ENCODE data around the gene EWSR1. TPM values are rescaled to one million over a fixed set of nuclear protein-coding genes. Genes with fewer than 3 reads are reported as not detected.

Gene EWSR1
- total and polyA plus RNA-seq, 2 of the 4 experiments (the other 2 are of a cell fraction) = 243 to 518 TPM

DNA sequence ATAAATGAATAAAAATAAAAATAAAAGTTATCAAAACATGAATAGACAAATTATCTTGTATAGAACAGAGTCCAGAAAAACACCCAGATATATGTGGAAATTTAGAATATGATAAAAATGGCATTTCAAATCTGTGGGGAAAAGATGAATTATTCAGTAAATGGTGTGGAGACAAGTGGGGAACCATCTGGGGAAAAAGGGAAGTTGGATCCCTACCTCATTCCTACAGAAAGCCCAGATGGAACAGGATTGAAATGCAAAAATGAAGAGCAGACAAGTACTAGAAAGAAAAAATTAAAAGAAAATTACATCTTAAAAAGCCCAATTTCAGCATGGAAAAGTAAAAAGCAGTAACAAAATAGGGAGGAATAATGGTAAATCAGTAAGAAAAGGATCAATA lies 55.6 kb downstream of the EWSR1 start:
- no peaks in the 10 kb centered on the region for H4K20me1 ChIP-seq (ENCODE audit: insufficient read depth, low read length)
- H3K4ac ChIP-seq (ENCODE audit: low read depth, low read length) = no peak overlapping the region
- H4K91ac ChIP-seq (ENCODE audit: insufficient read depth, low read depth, low read length) = no peak overlapping the region
- no peak overlapping the region for H2AK5ac ChIP-seq (ENCODE audit: low read depth, low read length)
- H4K8ac ChIP-seq (ENCODE audit: low read depth in 2 of 2, low read length in 2 of 2) = no peak overlapping the region
- TF ChIP-seq FOS (IDR thresholded peaks at IDR 0.05; ENCODE audit: low read depth, low read length) (no peak), SMC3 (IDR thresholded peaks at IDR 0.05; ENCODE audit: low read depth, low read length) (no peak), MAZ (IDR thresholded peaks at IDR 0.05; ENCODE audit: borderline replicate concordance, low read depth, low read length) (no peak), RAD21 (IDR thresholded peaks at IDR 0.05; ENCODE audit: low read length) (no peak), CEBPB (IDR thresholded peaks at IDR 0.05; ENCODE audit: low read depth, low read length) (no peak), RCOR1 (IDR thresholded peaks at IDR 0.05; ENCODE audit: insufficient replicate concordance, low read length) (no peak), MAFK (IDR thresholded peaks at IDR 0.05; ENCODE audit: low read depth, low read length) (no peak), USF2 (IDR thresholded peaks at IDR 0.05; ENCODE audit: low read depth, low read length) (no peak), RFX5 (IDR thresholded peaks at IDR 0.05; ENCODE audit: low read depth, low read length) (no peak), MXI1 (IDR thresholded peaks at IDR 0.05; ENCODE audit: borderline replicate concordance, low read depth, low read length) (no peak), NFE2L2 (IDR thresholded peaks at IDR 0.05; ENCODE audit: low read depth, low read length) (no peak)
- no peaks in the 10 kb centered on the region for H3K9me1 ChIP-seq (ENCODE audit: insufficient read depth, low read length)
- no peak overlapping the region for H2BK120ac ChIP-seq (ENCODE audit: low read depth, low read length)
- no peak overlapping the region for H3K56ac ChIP-seq (ENCODE audit: extremely low read depth, insufficient read depth, low read length)
- no peak overlapping the region for H2BK5ac ChIP-seq (ENCODE audit: low read depth, low read length, poor library complexity, severe bottlenecking)
- H3K79me1 ChIP-seq (ENCODE audit: low read depth in 1 of 2, low read length in 2 of 2) = no peaks in the 10 kb centered on the region
- H3K9me3 ChIP-seq (ENCODE audit: control insufficient read depth, insufficient read depth, low read length) = no peaks in the 10 kb centered on the region
- H3K4me2 ChIP-seq (ENCODE audit: low read depth, low read length) = no peak overlapping the region
- CTCF ChIA-PET = no interaction called here
- no TSS peak for BruUV-seq (replicated peaks)
- peaks cover 17% of the 10 kb centered on the region for H3K36me3 ChIP-seq (ENCODE audit: control insufficient read depth, insufficient read depth, low read length)
- DNase-seq (no peak), ATAC-seq (ENCODE audit: low read depth) (no peak)
- H4K5ac ChIP-seq (ENCODE audit: low read depth, low read length) = no peak overlapping the region
- H3K23ac ChIP-seq (ENCODE audit: low read depth, low read length) = no peak overlapping the region
- no peak overlapping the region for H2AK9ac ChIP-seq (replicated peaks; ENCODE audit: low read depth, low read length, poor library complexity)
- no peaks in the 10 kb centered on the region for H3K4me1 ChIP-seq (ENCODE audit: control insufficient read depth, insufficient read depth, low read length)
- H2BK15ac ChIP-seq (ENCODE audit: low read depth, low read length) = no peak overlapping the region
- peaks cover 3% of the 10 kb centered on the region; the same call in 1 of the 2 replicates for H3K27me3 ChIP-seq (ENCODE audit: control insufficient read depth, insufficient read depth, low read length)
- in situ Hi-C loops (cut with MboI; ENCODE audit: low sequenced_read_pairs) = no loop called here
- dilution Hi-C loops (cut with HindIII; ENCODE audit: low sequenced_read_pairs, unreplicated experiment) = no loop called here
- no peak overlapping the region for H3K14ac ChIP-seq (replicated peaks; ENCODE audit: low read depth, low read length)
- no peak overlapping the region for H3K9ac ChIP-seq (ENCODE audit: low read depth, low read length)
- no peak overlapping the region for H3K4me3 ChIP-seq (ENCODE audit: insufficient read depth, low read depth, low read length)
- no peak overlapping the region for H3K18ac ChIP-seq (ENCODE audit: low read depth, low read length)
- intact Hi-C loops (cut with micrococcal nuclease) = no loop called here
- POLR2A ChIA-PET (ENCODE audit: unreplicated experiment) = interaction anchor here (0.6 kb wide), 1 partner anchor 66 kb away, joined by 4 read pairs; no protein-coding TSS in a partner anchor
- H2BK20ac ChIP-seq (ENCODE audit: low read depth, low read length) = no peak overlapping the region
- no peak overlapping the region for H3K27ac ChIP-seq (ENCODE audit: insufficient read depth, low read length)
- no peak overlapping the region for H2AFZ ChIP-seq (replicated peaks; ENCODE audit: low read length, poor library complexity)

All from IMR-90 (cell line).